Spleen (tissue), 7 donors: Measurements from ENCODE around the gene DAD1.

Source experiments
- CTCF ChIP-seq, 11 experiments: fragments of 200-600 bp in 7 of 11; fragments of 450-650 bp in 4 of 11; sonication (generic) in 4 of 11; IDR thresholded peaks in 8 of 11; conservative IDR thresholded peaks in 3 of 11; 1 replicate in 7 of 11; 2 replicates in 4 of 11; pipeline versions ENCODE4 v1.4.0 to v1.8.0; 2016 to 2021; ENCODE audit warnings: antibody characterized with exemption in 11 of 11, inconsistent platforms in 4 of 11, mild to moderate bottlenecking in 1 of 11
- POLR2AphosphoS5 ChIP-seq, 3 donors: sonication (generic); formaldehyde crosslinking; IDR thresholded peaks; one replicate each; pipeline ENCODE4 v1.5.1; 2017; ENCODE audit warnings: antibody characterized with exemption in 3 of 3
- donor health status: DM: no; HTN: no; CAD: no; lungs with moderate emphysema.
- donor health status: DM: no; HTN: no; CAD: no.
- donor health status: DM: no; HTN: no; CAD: no.

- TF ChIP-seq POLR2AphosphoS5 (IDR thresholded peaks at IDR 0.05) = no peak
- TF ChIP-seq CTCF (IDR thresholded peaks at IDR 0.05 in 8 of 11, conservative IDR thresholded peaks at IDR 0.05 in 3 of 11) = no peak
Observed at GRCh38 chr14:22552827-22553076, 36.3 kb downstream of the DAD1 start.
